ENCODE measurements around the gene MTHFSD. TPM values are rescaled to one million over a fixed set of nuclear protein-coding genes. Genes with fewer than 3 reads are reported as not detected.

MTHFSD gene
- total RNA-seq, 1 donor from 2014 or later: 8.1 TPM

DNA sequence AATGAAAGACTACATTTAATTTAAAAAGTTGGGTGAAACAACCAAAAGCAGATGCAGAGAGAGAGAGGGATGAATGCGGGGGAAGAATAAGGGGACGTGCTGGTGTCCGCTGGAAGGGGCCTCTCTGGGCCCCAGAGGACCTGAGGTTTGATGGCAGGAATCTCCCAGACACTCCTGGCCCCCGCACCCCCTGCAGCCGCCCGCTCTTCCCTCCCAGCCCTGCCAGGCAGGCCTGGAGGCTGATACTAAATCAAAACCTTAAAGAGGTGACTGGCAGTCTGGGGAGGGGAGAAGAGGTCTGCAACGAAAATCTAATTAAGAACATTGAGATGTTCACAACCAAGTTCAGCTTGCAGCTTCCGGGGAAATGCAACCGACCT, 25.7 kb upstream of the MTHFSD start:
- peak overlapping the region; percentile 55 for H3K27ac Mint-ChIP-seq (ENCODE audit: unreplicated experiment)
- no peaks in the 10 kb centered on the region for H3K27me3 Mint-ChIP-seq (ENCODE audit: low read depth)

DNA sequence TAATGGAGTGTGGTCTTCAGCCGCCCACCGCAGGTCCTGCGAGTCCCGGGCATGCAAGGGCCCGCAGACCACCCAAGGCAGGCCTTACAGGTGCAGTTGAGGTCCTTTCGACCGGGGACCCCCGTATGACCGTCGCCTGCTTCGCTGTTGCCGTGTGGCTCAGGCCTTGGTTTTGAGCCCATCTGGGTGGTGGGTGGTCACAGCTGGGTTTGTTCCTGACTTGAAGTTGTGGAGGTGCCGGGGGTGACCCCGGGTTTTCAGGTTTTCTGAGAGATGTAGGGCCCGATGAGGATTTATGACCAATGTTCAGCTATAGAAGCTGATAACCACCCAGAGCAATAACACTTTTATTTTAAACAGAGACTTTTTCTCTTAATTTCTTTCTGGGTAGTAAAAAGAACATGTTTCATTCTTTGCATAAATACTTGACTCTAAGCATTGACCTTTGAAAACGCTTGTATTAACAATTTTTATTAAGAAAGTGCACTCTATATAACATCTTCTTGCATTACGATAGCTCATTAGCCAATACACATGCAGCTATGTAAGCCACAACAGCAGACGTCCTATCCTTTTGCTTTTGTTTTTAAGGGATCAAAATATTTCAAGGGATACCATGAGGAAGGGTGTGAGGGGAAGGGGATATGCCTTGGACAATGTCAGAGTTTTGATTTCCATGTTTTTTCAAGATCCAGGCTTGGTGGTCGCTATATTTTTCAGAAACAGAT, 25.2 kb upstream of the MTHFSD start:
- Mint-ChIP-seq H3K27ac (ENCODE audit: unreplicated experiment) (peak overlapping the region; percentile 85), H3K36me3 (ENCODE audit: low read depth) (peaks cover 3% of the 10 kb centered on the region), H3K9me3 (ENCODE audit: low read depth) (no peaks in the 10 kb centered on the region), H3K27me3 (ENCODE audit: low read depth) (no peaks in the 10 kb centered on the region), H3K4me1 (ENCODE audit: low read depth) (peaks cover 64% of the 10 kb centered on the region), H3K4me3 (ENCODE audit: unreplicated experiment) (peak overlapping the region; percentile 64)
- TF ChIP-seq, protein P1, sequence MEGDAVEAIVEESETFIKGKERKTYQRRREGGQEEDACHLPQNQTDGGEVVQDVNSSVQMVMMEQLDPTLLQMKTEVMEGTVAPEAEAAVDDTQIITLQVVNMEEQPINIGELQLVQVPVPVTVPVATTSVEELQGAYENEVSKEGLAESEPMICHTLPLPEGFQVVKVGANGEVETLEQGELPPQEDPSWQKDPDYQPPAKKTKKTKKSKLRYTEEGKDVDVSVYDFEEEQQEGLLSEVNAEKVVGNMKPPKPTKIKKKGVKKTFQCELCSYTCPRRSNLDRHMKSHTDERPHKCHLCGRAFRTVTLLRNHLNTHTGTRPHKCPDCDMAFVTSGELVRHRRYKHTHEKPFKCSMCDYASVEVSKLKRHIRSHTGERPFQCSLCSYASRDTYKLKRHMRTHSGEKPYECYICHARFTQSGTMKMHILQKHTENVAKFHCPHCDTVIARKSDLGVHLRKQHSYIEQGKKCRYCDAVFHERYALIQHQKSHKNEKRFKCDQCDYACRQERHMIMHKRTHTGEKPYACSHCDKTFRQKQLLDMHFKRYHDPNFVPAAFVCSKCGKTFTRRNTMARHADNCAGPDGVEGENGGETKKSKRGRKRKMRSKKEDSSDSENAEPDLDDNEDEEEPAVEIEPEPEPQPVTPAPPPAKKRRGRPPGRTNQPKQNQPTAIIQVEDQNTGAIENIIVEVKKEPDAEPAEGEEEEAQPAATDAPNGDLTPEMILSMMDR (IDR thresholded peaks at IDR 0.05): no peak
- no peak for DNase-seq (ENCODE audit: low spot score)

More for the DNA sequence above, 25.7 kb upstream of the MTHFSD start:
- TF ChIP-seq, protein P1 (IDR thresholded peaks at IDR 0.05): no peak
- Mint-ChIP-seq H3K36me3 (ENCODE audit: low read depth) (peaks cover 4% of the 10 kb centered on the region), H3K9me3 (ENCODE audit: low read depth) (no peaks in the 10 kb centered on the region), H3K4me1 (ENCODE audit: low read depth) (peaks cover 59% of the 10 kb centered on the region), H3K4me3 (ENCODE audit: unreplicated experiment) (no peak overlapping the region)
- DNase-seq (ENCODE audit: low spot score): no peak

DNA sequence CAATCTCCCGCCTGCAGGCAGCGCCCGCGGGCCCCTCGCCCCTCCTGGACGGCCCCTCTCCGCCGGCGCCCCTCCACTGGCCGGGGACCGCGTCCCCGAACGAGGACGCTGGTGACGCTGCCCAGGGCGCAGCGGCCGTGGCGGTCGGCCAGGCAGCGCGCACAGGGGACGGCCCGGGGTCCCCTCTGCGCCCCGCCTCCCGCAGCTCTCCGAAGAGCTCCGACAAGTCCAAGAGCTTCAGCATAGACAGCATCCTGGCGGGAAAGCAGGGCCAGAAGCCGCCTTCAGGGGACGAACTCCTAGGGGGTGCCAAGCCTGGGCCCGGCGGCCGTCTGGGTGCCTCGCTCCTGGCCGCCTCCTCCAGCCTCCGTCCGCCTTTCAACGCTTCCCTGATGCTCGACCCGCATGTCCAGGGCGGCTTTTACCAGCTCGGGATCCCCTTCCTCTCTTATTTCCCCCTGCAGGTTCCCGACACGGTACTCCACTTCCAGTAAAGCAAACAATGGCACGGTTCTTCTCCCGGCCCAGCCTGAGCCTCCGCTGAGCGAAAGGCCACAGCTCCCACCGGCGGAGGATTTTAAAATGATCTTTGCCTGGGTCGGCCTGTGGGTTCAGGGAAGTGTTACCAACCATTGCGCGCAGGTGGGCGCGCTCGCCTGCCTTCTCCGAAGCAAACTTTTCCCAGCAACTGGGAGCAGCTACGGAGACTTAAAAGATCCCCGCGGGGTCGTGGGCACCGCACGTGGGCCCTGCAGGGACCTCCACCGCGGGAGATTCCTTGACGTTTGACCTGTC, 24.4 kb upstream of the MTHFSD start:
- Mint-ChIP-seq H3K27me3 (ENCODE audit: low read depth) (no peaks in the 10 kb centered on the region), H3K4me1 (ENCODE audit: low read depth) (peaks cover 72% of the 10 kb centered on the region), H3K27ac (ENCODE audit: unreplicated experiment) (peak overlapping the region; percentile 85), H3K36me3 (ENCODE audit: low read depth) (peaks cover 2% of the 10 kb centered on the region), H3K4me3 (ENCODE audit: unreplicated experiment) (peak overlapping the region; percentile 64), H3K9me3 (ENCODE audit: low read depth) (no peaks in the 10 kb centered on the region)
- TF ChIP-seq, protein P1 (IDR thresholded peaks at IDR 0.05): no peak
- DNase-seq (ENCODE audit: low spot score): no peak

DNA sequence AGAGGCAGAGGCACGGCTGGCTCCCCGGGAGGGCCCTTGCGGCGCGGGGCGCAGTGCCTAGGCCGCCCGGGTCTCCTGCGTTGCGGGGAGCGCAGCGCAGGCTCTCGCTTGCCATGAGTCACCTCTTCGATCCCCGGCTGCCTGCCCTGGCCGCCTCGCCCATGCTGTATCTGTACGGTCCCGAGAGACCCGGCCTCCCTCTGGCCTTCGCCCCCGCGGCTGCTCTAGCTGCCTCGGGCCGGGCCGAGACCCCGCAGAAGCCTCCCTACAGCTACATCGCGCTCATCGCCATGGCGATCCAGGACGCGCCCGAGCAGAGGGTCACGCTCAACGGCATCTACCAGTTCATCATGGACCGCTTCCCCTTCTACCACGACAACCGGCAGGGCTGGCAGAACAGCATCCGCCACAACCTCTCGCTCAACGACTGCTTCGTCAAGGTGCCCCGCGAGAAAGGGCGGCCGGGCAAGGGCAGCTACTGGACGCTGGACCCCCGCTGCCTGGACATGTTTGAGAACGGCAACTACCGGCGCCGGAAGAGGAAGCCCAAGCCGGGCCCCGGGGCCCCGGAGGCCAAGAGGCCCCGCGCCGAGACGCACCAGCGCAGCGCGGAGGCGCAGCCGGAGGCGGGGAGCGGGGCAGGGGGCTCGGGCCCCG, 23.7 kb upstream of the MTHFSD start:
- TF ChIP-seq, protein P1 (IDR thresholded peaks at IDR 0.05): no peak
- peaks cover 77% of the 10 kb centered on the region for H3K4me1 Mint-ChIP-seq (ENCODE audit: low read depth)
- H3K4me3 Mint-ChIP-seq (ENCODE audit: unreplicated experiment): peak overlapping the region; percentile 96
- H3K36me3 Mint-ChIP-seq (ENCODE audit: low read depth): peaks cover 3% of the 10 kb centered on the region
- DNase-seq (ENCODE audit: low spot score): no peak
- no peaks in the 10 kb centered on the region for H3K27me3 Mint-ChIP-seq (ENCODE audit: low read depth)
- H3K27ac Mint-ChIP-seq (ENCODE audit: unreplicated experiment): peak overlapping the region; percentile 99
- H3K9me3 Mint-ChIP-seq (ENCODE audit: low read depth): no peaks in the 10 kb centered on the region

DNA sequence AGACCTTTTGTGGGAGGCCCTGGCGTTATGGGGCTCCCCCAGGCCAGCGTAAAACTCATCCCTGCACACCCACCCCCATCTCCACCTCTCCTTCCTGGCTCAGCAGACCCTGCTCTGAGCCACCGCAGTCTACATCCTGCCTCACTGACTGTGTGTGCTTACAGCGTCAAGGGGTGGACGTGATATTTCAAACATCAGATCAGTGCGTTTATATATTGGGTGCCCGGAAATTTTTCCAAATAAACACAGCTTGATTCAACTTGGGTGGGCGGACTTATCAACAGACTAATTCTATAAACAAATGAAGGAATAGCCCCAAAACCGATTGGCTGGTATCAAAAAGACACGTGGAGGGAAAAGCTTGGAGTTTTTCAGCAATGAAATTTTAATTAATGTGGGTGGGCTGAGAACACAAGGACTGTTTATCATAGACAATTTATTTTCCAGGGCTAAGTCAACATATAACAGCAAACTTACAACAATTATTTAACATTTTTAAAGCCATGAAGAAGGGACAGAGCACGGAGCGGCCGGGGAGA, 23.1 kb upstream of the MTHFSD start, which contains the start of gene FOXL1:
FOXL1 (plus strand) TSS at position 489 of the 539 bp plus-strand sequence. CDS start 175 bp downstream, outside the sequence.
- Mint-ChIP-seq H3K27ac (ENCODE audit: unreplicated experiment) (peak within 1 kb of the TSS; percentile 99), H3K27me3 (ENCODE audit: low read depth) (no peaks in the 10 kb centered on the region), H3K9me3 (ENCODE audit: low read depth) (no peaks in the 10 kb centered on the region), H3K4me1 (ENCODE audit: low read depth) (peaks cover 80% of the 10 kb centered on the region), H3K4me3 (ENCODE audit: unreplicated experiment) (peak within 1 kb of the TSS; percentile 96), H3K36me3 (ENCODE audit: low read depth) (peaks cover 2% of the 10 kb centered on the region)
- TF ChIP-seq, protein P1 (IDR thresholded peaks at IDR 0.05): no peak
- no peak for DNase-seq (ENCODE audit: low spot score)
